ENCODE measurements around the gene LGMN. TPM values are rescaled to one million over a fixed set of nuclear protein-coding genes. Genes with fewer than 3 reads are reported as not detected.

LGMN gene
- total and polyA plus RNA-seq, 4 donors = 56.2 to 192 (median 62.4) TPM

DNA sequence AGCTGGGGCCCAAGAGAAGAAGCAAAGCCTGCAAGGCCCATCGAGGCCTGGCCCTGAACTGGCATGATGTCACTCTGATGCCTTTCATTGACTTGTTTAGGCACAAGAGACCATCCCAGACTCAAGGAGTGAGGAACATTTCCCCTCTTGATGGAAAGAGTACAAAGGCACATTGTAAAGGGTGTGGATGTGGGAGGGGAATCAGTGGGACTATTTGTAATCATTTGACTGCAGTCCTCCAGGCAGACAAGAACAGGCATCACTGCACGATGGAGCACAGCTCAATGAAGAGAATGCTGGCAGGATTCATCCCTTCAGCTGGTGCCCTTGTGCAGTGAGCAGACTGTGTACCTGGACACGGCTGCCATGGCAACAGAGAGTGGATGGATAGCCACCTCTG lies 87.9 kb downstream of the LGMN start:
- Histone ChIP-seq H3K27ac (ENCODE audit: low read depth in 1 of 2, low read length in 2 of 2) (peak overlapping the region in 1 of 2 donors; percentile 62), H3K9ac (ENCODE audit: low read depth in 1 of 2, low read length in 2 of 2) (no peak overlapping the region), H3K4me1 (ENCODE audit: control insufficient read depth in 4 of 4, insufficient read depth in 4 of 4, low read length in 3 of 4) (peaks cover 0 to 3% (median 0%) of the 10 kb centered on the region in 4 donors), H3K9me3 (ENCODE audit: control insufficient read depth in 4 of 4, low read length in 3 of 4) (no peaks in the 10 kb centered on the region), H3K36me3 (ENCODE audit: control insufficient read depth in 4 of 4, insufficient read depth in 3 of 4, low read depth in 1 of 4, low read length in 3 of 4) (peaks cover 0 to 43% (median 9%) of the 10 kb centered on the region in 4 donors), H3K27me3 (ENCODE audit: control insufficient read depth in 4 of 4, insufficient read depth in 4 of 4, low read length in 3 of 4) (no peaks in the 10 kb centered on the region), H3K4me3 (ENCODE audit: low read depth in 1 of 3, low read length in 3 of 3) (no peak overlapping the region)
- TF ChIP-seq TAF1 (conservative IDR thresholded peaks at IDR 0.05) = no peak
- no peak for TF ChIP-seq RXRA (IDR thresholded peaks at IDR 0.05)
- no peak for TF ChIP-seq HNF4G (IDR thresholded peaks at IDR 0.05)
- TF ChIP-seq, protein P1, sequence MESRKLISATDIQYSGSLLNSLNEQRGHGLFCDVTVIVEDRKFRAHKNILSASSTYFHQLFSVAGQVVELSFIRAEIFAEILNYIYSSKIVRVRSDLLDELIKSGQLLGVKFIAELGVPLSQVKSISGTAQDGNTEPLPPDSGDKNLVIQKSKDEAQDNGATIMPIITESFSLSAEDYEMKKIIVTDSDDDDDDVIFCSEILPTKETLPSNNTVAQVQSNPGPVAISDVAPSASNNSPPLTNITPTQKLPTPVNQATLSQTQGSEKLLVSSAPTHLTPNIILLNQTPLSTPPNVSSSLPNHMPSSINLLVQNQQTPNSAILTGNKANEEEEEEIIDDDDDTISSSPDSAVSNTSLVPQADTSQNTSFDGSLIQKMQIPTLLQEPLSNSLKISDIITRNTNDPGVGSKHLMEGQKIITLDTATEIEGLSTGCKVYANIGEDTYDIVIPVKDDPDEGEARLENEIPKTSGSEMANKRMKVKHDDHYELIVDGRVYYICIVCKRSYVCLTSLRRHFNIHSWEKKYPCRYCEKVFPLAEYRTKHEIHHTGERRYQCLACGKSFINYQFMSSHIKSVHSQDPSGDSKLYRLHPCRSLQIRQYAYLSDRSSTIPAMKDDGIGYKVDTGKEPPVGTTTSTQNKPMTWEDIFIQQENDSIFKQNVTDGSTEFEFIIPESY (IDR thresholded peaks at IDR 0.05) = no peak
- no peak for TF ChIP-seq CTCF (IDR thresholded peaks at IDR 0.05; ENCODE audit: low read depth, low read length, missing input control)
- no peak for TF ChIP-seq HNF4A (conservative IDR thresholded peaks at IDR 0.05)
- TF ChIP-seq FOXA2 (IDR thresholded peaks at IDR 0.05) = no peak
- TF ChIP-seq EGR1 (IDR thresholded peaks at IDR 0.05; ENCODE audit: low read depth in 2 of 2) = no peak
- TF ChIP-seq JUND (IDR thresholded peaks at IDR 0.05) = no peak
- TF ChIP-seq ATF3 (IDR thresholded peaks at IDR 0.05) = no peak
- no peak for TF ChIP-seq SP1 (IDR thresholded peaks at IDR 0.05)
- no peak for TF ChIP-seq NR2F2 (IDR thresholded peaks at IDR 0.05)
- TF ChIP-seq, protein P2, sequence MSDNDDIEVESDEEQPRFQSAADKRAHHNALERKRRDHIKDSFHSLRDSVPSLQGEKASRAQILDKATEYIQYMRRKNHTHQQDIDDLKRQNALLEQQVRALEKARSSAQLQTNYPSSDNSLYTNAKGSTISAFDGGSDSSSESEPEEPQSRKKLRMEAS (IDR thresholded peaks at IDR 0.05) = no peak
- TF ChIP-seq RAD21 (IDR thresholded peaks at IDR 0.05) = no peak
- TF ChIP-seq REST (IDR thresholded peaks at IDR 0.05) = no peak
- DNase-seq (ENCODE audit: low spot score) = no peak
- WGBS = 95% methylated on average over 3 of the region's 3 CpGs
